PC-9 (cell line): ENCODE measurements around the gene NUP214. TPM values are rescaled to one million over a fixed set of nuclear protein-coding genes. Genes with fewer than 3 reads are reported as not detected.
"Not testable (repeated sequence)": the region's sequence is repeated elsewhere in the genome, so short reads cannot be mapped to it uniquely, and the experiment has no call there.

Experiments used
- BruUV-seq: library from RNA; stranded (reverse); fragments of 400-500 nt; replicated peaks from 2 replicates; lab custom pipeline; 2021; lab: Mats Ljungman, UMichigan
- CTCF ChIA-PET: fragments of 300-600 bp; sonication (Branson Sonifier 250); formaldehyde crosslinking; loops from one replicate; lab custom pipeline; 2022; ENCODE audit warnings: antibody characterized with exemption; lab: Charles Lee
- POLR2A ChIA-PET: fragments of 300-600 bp; sonication (Branson Sonifier 250); formaldehyde crosslinking; loops from one replicate; lab custom pipeline; 2022; ENCODE audit warnings: antibody characterized with exemption; ENCODE audit not compliant: unreplicated experiment; lab: Charles Lee
- DNase-seq, 2 experiments: peaks; one replicate each; pipeline versions ENCODE4 v3.0.0 to v3.0.0-alpha.2; 2015 to 2022; ENCODE audit warnings: mixed read lengths in 1 of 2
- H2AFZ ChIP-seq: fragments of 200-600 bp; sonication (generic); 2 replicates; pipeline ENCODE4 v1.8.1; 2017; ENCODE audit warnings: antibody characterized with exemption
- H3F3A ChIP-seq: fragments of 200-600 bp; sonication (generic); 2 replicates; pipeline ENCODE4 v1.8.1; 2017; ENCODE audit warnings: antibody characterized with exemption, mild to moderate bottlenecking, low read depth; ENCODE audit not compliant: insufficient read depth
- H3K27ac ChIP-seq: fragments of 200-600 bp; sonication (generic); 2 replicates; pipeline ENCODE4 v1.6.1; 2016; ENCODE audit warnings: mixed run types
- H3K27me3 ChIP-seq: fragments of 200-600 bp; sonication (generic); 2 replicates; pipeline ENCODE4 v1.6.1; 2016; ENCODE audit warnings: low read depth, mixed run types; ENCODE audit not compliant: insufficient read depth
- H3K36me3 ChIP-seq: fragments of 200-600 bp; sonication (generic); 2 replicates; pipeline ENCODE4 v1.6.1; 2016; ENCODE audit warnings: low read depth, mixed run types
- H3K4me1 ChIP-seq: fragments of 200-600 bp; sonication (generic); replicated peaks from 2 replicates; pipeline ENCODE4 v1.6.1; 2016; ENCODE audit warnings: mixed run types; ENCODE audit not compliant: insufficient read depth
- H3K4me2 ChIP-seq: fragments of 200-600 bp; sonication (generic); 2 replicates; pipeline ENCODE4 v1.6.1; 2017; ENCODE audit warnings: mixed run types
- H3K4me3 ChIP-seq: fragments of 200-600 bp; sonication (generic); 2 replicates; pipeline ENCODE4 v1.6.1; 2016; ENCODE audit warnings: mixed run types
- H3K79me2 ChIP-seq: fragments of 200-600 bp; sonication (generic); 2 replicates; pipeline ENCODE4 v1.6.1; 2017; ENCODE audit warnings: low read depth, mixed run types
- H3K9me2 ChIP-seq: fragments of 200-600 bp; sonication (generic); 2 replicates; pipeline ENCODE4 v1.8.1; 2017; ENCODE audit warnings: mild to moderate bottlenecking; ENCODE audit not compliant: insufficient read depth
- H3K9me3 ChIP-seq: fragments of 200-600 bp; sonication (generic); 2 replicates; pipeline ENCODE4 v1.8.1; 2016; ENCODE audit warnings: low read depth; ENCODE audit not compliant: insufficient read depth
- H4K20me1 ChIP-seq: fragments of 200-600 bp; sonication (generic); 2 replicates; pipeline ENCODE4 v1.8.1; 2017; ENCODE audit not compliant: insufficient read depth
- CTCF ChIP-seq: fragments of 200-600 bp; sonication (generic); conservative IDR thresholded peaks from 2 replicates; pipeline ENCODE4 v1.6.1; 2017; ENCODE audit warnings: mixed run types, antibody characterized with exemption, mild to moderate bottlenecking, moderate library complexity
- EZH2 ChIP-seq: fragments of 200-600 bp; sonication (generic); IDR thresholded peaks from 2 replicates; pipeline ENCODE4 v1.8.0; 2017; ENCODE audit warnings: antibody characterized with exemption, low read depth
- intact Hi-C: fragments of 100-400 bp; cut with micrococcal nuclease; formaldehyde crosslinking; loops from one replicate; pipeline ENCODE4 v1.10.0; 2022; ENCODE audit not compliant: unreplicated experiment
- total RNA-seq: library from RNA; stranded (reverse); gene quantifications from 2 replicates; pipeline ENCODE4 v1.2.3, GENCODE V29; 2021

NUP214 gene
- total RNA-seq, 1 experiment from 2014 or later: 59.0 TPM

- no peak for TF ChIP-seq EZH2
- TF ChIP-seq CTCF: no peak
- no peak for DNase-seq
- H3K27me3 ChIP-seq: no peaks in the 10 kb centered on the region
- H3K4me3 ChIP-seq: no peak overlapping the region
- no peaks in the 10 kb centered on the region for H3K36me3 ChIP-seq
- H3K4me2 ChIP-seq: no peak overlapping the region
- ChIA-PET POLR2A (no interaction called here), CTCF (interaction anchor here (0.7 kb wide), 1 partner anchor 30 kb away, joined by 5 read pairs; no protein-coding TSS in a partner anchor)
- no peaks in the 10 kb centered on the region for H3K79me2 ChIP-seq
- no peaks in the 10 kb centered on the region for H3K9me3 ChIP-seq
- BruUV-seq: no TSS peak
- H3K9me2 ChIP-seq: no peaks in the 10 kb centered on the region
- H3F3A ChIP-seq: 0 out of 2 replicates have a peak, but pooled peaks cover 7% of the 10 kb centered on the region
- H3K27ac ChIP-seq: no peak overlapping the region
- no peaks in the 10 kb centered on the region; the same call in 1 of the 2 replicates for H3K4me1 ChIP-seq
- H2AFZ ChIP-seq: no peak overlapping the region
- H4K20me1 ChIP-seq: no peaks in the 10 kb centered on the region
- intact Hi-C loops: no loop called here
These were observed 11.7 kb upstream of the NUP214 start for GRCh38 chr9:131113655-131114054.

- BruUV-seq: no TSS peak
- DNase-seq: no peak
- Histone ChIP-seq H3K27ac (no peak overlapping the region), H3K4me1 (no peaks in the 10 kb centered on the region; the same call in 1 of the 2 replicates), H3K36me3 (no peaks in the 10 kb centered on the region), H2AFZ (no peak overlapping the region), H4K20me1 (no peaks in the 10 kb centered on the region), H3F3A (0 out of 2 replicates have a peak, but pooled peaks cover 7% of the 10 kb centered on the region), H3K27me3 (no peaks in the 10 kb centered on the region), H3K79me2 (no peaks in the 10 kb centered on the region), H3K9me2 (no peaks in the 10 kb centered on the region), H3K4me2 (no peak overlapping the region), H3K4me3 (no peak overlapping the region), H3K9me3 (no peaks in the 10 kb centered on the region)
- ChIA-PET CTCF (no interaction called here), POLR2A (no interaction called here)
- no peak for TF ChIP-seq EZH2
- intact Hi-C loops: no loop called here
These were observed 11.3 kb upstream of the NUP214 start for GRCh38 chr9:131114084-131114535.

DNA sequence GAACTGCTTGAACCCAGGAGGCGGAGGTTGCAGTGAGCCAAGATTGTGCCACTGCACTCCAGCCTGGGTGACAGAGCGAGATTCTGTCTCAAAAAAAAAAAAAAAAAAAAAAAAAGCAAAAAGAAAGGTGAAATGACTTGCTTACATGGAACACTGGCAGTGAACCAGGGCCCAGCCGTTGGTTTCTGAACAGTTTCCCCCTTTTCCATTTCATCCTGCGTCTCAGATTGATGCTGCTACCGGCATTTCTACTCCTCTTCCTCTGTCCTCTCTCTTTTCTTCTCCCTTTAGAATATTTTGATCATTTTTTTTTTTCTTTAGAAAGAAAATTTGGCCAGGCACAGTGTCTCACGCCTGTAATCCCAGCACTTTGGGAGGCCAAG, 10.0 kb upstream of the NUP214 start:
- intact Hi-C loops, H3K4me2 ChIP-seq, H3K27me3 ChIP-seq, H3F3A ChIP-seq, H4K20me1 ChIP-seq, H3K79me2 ChIP-seq, H3K4me1 ChIP-seq, CTCF ChIA-PET, H3K4me3 ChIP-seq, POLR2A ChIA-PET, H3K9me3 ChIP-seq, H2AFZ ChIP-seq, DNase-seq, H3K9me2 ChIP-seq, H3K36me3 ChIP-seq, BruUV-seq, H3K27ac ChIP-seq: not testable (repeated sequence)

- H3K4me1 ChIP-seq: no peaks in the 10 kb centered on the region
- no peak for DNase-seq
- H3K79me2 ChIP-seq: no peaks in the 10 kb centered on the region
- H3K27me3 ChIP-seq: no peaks in the 10 kb centered on the region
- BruUV-seq: no TSS peak
- no peak overlapping the region for H2AFZ ChIP-seq
- intact Hi-C loops: no loop called here
- no peak overlapping the region for H3K27ac ChIP-seq
- ChIA-PET POLR2A (no interaction called here), CTCF (interaction anchor here (0.6 kb wide), 1 partner anchor 24 kb away, joined by 7 read pairs; no protein-coding TSS in a partner anchor)
- no peak overlapping the region for H3K4me3 ChIP-seq
- no peaks in the 10 kb centered on the region for H4K20me1 ChIP-seq
- H3K9me3 ChIP-seq: no peaks in the 10 kb centered on the region
- H3K9me2 ChIP-seq: no peaks in the 10 kb centered on the region
- no peaks in the 10 kb centered on the region for H3F3A ChIP-seq
- no peak for TF ChIP-seq EZH2
- no peak for TF ChIP-seq CTCF
- no peak overlapping the region for H3K4me2 ChIP-seq
- H3K36me3 ChIP-seq: no peaks in the 10 kb centered on the region; the same call in 1 of the 2 replicates
These were observed 8.9 kb upstream of the NUP214 start for GRCh38 chr9:131116281-131117120.
